Ishikawa (cell line): ENCODE data around the gene ROS1.

ENCODE experiments used
- CEBPB ChIP-seq: IDR thresholded peaks from 2 replicates; pipeline ENCODE4 v1.6.1; 2012
- CREB1 ChIP-seq: IDR thresholded peaks from 2 replicates; pipeline ENCODE4 v1.6.1; 2012; ENCODE audit warnings: low read depth
- EGR1 ChIP-seq: IDR thresholded peaks from 2 replicates; pipeline ENCODE4 v1.6.1; 2012
- EP300 ChIP-seq: IDR thresholded peaks from 2 replicates; pipeline ENCODE4 v1.6.1; 2012; ENCODE audit warnings: borderline replicate concordance
- FOXM1 ChIP-seq: IDR thresholded peaks from 2 replicates; pipeline ENCODE4 v1.6.1; 2012; ENCODE audit warnings: low read depth, borderline replicate concordance
- MAX ChIP-seq: IDR thresholded peaks from 2 replicates; pipeline ENCODE4 v1.6.1; 2012
- NFIC ChIP-seq: IDR thresholded peaks from 2 replicates; pipeline ENCODE4 v1.6.1; 2012
- RAD21 ChIP-seq: IDR thresholded peaks from 2 replicates; pipeline ENCODE4 v1.6.1; 2012; ENCODE audit warnings: low read depth
- REST ChIP-seq: IDR thresholded peaks from 2 replicates; pipeline ENCODE4 v1.6.1; 2012; ENCODE audit warnings: low read depth, mild to moderate bottlenecking
- TAF1 ChIP-seq: IDR thresholded peaks from 2 replicates; pipeline ENCODE4 v1.6.1; 2012; ENCODE audit warnings: low read depth, mild to moderate bottlenecking
- TCF12 ChIP-seq: IDR thresholded peaks from 2 replicates; pipeline ENCODE4 v1.6.1; 2012; ENCODE audit warnings: low read depth
- TEAD4 ChIP-seq: IDR thresholded peaks from 2 replicates; pipeline ENCODE4 v1.6.1; 2012
- USF1 ChIP-seq: IDR thresholded peaks from 2 replicates; pipeline ENCODE4 v1.6.1; 2012
- YY1 ChIP-seq: IDR thresholded peaks from 2 replicates; pipeline ENCODE4 v1.6.1; 2012; ENCODE audit warnings: low read depth
- ZBTB7A ChIP-seq: IDR thresholded peaks from 2 replicates; pipeline ENCODE4 v1.6.1; 2012; ENCODE audit warnings: low read depth

Gene ROS1

GRCh38 chr6:117346142-117346930 lies 79.4 kb downstream of the ROS1 start:
- TF ChIP-seq TEAD4 (no peak), RAD21 (peak; percentile 51)

DNA sequence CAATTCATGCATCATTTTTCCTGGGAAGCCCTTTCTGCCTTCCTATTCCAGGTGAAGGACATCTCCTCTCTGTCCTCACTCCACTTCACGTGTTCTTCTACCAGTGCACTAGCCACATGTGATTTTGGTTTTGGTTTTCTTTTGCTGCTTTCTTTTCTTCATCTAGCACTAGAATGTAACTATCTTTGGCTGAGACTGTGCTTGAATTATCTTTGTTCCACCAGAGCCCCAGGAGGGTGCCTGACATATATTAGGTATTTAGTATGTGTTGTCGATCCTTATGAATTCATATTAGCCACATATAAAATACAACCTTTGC lies 80.5 kb downstream of the ROS1 start:
- TF ChIP-seq RAD21 (no peak), EP300 (no peak), REST (no peak), TEAD4 (no peak), CREB1 (no peak), YY1 (no peak), EGR1 (no peak), TAF1 (no peak), CEBPB (no peak), ZBTB7A (no peak)

DNA sequence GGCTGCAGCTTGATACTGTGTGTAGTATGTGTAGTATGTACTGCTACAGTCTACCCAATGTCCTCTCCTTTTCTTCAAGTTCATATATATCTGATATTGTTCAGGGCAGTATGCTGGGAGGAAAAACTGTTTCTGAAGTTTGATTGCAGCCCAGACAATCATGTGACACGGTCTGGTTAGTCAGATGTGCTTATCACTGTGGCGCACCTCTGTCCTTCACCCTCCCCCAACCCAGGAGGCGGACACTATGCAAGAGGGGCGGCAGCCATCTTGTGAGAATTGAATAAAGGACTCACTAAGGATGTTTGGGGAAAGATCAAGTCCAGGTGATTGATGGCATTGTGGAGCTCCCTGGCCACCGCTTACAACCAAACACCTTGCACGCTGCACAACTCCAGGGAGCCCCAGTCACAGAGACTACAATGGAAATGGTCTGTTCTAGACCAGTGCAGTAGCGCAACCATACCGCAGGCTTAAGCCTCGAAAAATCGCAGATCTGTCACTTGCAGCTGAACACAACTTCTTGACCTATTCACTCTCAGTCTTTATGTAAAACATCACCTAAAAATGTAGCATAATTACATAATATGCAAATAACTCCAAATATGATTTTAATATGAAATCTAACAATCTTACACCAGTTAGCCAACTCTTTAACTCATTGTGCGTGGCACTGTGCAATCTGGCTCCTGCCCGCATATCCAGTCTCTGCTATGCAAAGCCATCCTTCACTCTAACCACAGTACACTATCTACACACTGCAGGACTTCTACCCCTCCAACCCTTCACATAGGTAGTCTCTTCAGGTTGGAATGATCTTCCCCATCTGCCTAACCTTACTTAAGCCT lies 81.1 kb downstream of the ROS1 start:
- TF ChIP-seq FOXM1 (no peak), CEBPB (no peak), TAF1 (no peak), RAD21 (no peak), EGR1 (no peak), NFIC (no peak), REST (no peak), ZBTB7A (no peak), TEAD4 (no peak), EP300 (no peak), TCF12 (no peak), YY1 (no peak), MAX (no peak)

DNA sequence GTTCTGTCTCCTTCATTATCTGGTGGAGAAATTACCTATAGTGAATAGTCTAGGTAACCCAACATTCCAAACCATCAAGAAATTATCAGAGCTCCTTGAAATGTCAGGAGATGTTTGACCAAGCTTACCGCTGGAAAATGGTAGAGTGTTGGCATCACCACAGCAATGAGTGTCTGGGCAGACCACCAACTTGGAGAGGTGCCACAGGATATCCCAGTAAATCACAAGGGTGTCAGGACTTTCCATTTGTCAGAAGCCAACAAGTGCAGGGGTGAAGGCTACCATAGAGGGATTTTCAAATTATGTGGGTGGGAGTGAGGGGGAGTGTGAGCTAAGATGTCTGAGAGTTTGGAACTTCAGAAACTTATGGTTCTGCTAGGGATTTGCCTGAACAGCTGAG lies 87.2 kb downstream of the ROS1 start:
- TF ChIP-seq YY1 (no peak), TAF1 (no peak), REST (no peak), FOXM1 (no peak), TEAD4 (no peak), ZBTB7A (no peak), RAD21 (no peak), CEBPB (no peak), MAX (no peak), CREB1 (no peak), TCF12 (no peak), EGR1 (no peak), EP300 (no peak), USF1 (no peak)
